Activated CD4-positive, alpha-beta T cell treated with anti-CD3 and anti-CD28 coated beads for 1 hour (primary cell): ENCODE measurements around the gene IER3IP1.
A peak's percentile ranks its signal among the peaks of the same experiment; 100 is the strongest.

ENCODE experiments used
- DNase-seq: peaks from one replicate; pipeline ENCODE4 v3.0.0-alpha.2; 2020

The IER3IP1 gene

GRCh38 chr18:47151439-47151838, 24.7 kb downstream of the IER3IP1 start:
- DNase-seq, result no peak

DNA sequence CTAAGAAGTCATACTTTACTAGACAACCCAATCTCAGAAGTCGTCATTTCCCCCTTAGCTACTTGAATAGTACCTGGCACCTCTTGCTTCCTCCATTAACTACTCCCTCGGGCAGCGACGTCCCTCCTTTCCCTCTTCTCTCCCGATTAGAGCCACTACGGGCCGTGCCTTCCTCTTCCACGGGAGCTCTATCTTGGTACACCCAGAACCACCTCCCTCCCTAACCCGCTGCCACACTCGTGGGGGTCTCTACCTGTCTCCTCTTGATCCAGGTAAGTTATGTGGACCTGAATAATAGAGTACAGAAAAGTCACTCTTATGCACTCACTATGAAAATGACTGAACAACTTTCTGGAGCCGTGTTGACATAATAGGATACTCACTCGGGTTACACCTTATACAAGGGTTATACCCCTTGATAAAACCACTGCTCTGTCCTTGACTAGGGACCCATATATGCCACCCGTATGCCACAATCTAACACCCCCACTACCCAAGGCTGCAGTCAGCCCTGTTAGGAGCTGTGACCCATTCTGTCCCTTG, 25.3 kb downstream of the IER3IP1 start:
- no peak for DNase-seq

- peak; percentile 53 for DNase-seq
These were observed 25.9 kb downstream of the IER3IP1 start, which contains the start of gene HDHD2 for GRCh38 chr18:47150029-47150823. HDHD2 (minus strand) TSS chr18:47150500; CDS start chr18:47136439, 14,061 bp downstream.

DNA sequence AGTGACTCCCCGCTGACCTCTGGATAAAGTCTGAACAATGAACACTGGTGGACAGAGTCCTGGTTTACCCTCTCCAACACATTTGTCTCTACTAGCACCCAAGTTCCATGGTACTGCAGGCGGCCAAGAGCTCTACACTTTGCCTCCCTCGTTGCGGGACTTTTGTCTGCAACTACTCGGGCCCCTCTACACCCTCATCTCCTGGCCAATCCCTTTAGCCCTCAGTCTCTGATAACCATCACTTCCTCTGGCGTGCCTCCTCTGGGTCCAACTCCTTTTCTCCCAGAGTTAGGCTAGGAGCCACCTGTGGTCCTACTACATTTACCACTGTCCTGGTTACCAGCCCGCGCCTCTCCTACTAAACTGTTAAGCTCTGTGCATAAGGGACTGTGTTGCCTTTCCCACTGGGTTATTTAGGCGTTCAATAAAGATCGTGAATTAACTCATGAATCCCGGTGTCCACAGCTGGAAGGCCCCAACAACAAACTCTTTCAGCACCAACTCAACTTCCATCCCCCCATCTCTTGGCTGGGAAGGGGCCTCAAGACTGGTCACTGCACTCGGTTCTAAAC, 26.6 kb downstream of the IER3IP1 start:
- DNase-seq, result no peak

DNA sequence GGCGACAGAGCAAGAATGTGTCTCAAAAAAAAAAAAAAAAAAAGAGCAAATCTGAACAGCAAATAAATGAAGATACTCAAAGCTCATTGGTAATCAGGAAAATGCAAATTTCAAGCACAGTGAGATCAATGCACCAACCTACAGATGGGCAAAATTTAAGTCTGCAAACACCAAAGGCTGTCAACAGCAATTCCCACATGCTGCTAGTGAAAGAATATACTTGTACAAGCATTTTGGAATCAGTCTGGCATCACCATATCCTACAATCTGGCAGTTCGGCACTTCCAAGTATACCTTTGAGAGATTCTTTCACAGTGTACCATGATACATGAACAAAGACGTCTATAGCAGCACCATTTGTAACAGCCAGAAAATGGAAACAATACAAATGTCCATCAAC, 30.0 kb downstream of the IER3IP1 start:
- DNase-seq, result no peak

DNA sequence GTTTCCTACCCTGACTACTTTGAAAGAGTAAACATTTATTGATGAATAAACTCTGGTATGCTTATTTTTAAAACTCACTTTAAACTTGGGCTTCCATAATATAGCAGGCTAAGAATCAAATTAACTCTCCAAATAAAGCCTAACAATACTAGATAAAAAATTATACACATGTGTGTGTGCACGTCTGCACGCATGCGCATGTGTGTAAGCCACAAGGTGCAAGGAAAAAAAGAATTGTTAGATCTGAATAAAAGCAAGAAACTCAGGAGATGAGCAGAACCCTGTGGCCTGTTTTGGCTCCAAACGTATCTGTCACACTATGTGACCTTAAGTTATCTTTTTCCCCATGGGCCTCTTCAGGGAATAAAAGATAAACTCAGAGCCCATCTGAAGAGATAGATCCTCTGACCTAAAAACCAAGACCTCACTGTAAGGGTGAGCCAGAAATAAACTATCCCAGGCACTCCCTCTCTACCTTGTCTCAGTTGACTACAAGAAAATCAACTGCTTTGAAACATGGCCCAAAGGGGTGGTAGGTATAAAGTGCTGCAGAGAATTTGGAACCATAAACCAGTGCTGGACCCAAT, 32.2 kb downstream of the IER3IP1 start:
- no peak for DNase-seq

GRCh38 chr18:47143153-47143552, 33.0 kb downstream of the IER3IP1 start:
- no peak for DNase-seq

DNA sequence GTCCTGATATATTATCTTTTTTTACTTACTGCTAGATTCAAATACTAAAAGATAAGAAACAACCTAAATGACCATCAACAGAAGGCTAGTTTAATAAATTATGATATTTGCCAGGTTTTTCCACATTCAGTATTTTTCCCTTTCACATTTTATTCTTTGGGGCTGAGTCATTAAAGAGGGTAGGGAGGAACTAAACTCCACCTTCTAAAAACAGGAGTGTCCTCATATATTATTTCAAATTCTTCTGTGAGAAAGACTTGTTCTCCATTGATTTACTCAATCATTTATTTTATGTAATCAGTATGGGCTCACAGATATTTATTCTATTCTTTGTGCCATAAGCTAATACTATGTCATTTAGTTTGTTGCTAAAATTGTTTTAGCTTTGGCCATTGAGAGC, 34.9 kb downstream of the IER3IP1 start:
- no peak for DNase-seq

DNA sequence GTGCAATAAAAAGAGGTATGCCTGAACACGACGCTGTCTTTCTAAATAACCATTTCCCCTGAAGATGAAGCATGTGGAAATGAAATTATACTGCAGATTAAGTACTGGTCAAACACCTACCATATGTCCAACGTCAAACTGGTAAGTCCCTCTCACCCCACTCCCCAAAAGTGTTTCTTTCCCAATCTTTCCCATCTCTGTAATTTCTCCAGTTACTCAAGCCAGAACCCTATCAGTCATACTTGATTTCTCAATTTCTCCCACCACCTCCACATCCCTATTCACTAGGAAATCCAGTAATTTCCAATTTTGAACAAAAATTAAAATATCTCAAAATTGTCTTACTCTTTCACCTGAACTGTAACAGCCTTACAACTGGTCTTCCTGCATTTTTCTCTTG, 55.0 kb downstream of the IER3IP1 start:
- DNase-seq, result no peak

GRCh38 chr18:47120428-47120827, 55.7 kb downstream of the IER3IP1 start:
- DNase-seq, result no peak

DNA sequence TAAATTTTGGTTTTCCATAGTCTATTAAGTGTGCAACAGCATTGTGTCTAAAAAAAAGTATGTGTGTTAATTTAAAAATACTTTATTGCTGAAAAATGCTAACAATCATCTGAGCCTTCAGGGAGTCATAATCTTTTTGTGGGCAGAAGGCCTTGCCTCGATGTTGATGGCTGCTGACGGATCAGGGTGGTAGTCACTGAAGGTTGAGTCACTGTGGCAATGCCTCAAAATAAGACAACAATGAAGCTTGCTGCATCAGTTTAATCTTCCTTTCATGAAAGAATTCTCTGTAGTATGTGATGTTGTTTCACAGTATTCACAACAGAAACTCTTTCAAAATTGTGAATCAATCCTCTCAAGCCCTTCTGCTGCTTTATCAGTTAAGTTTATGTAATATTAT, 57.2 kb downstream of the IER3IP1 start:
- no peak for DNase-seq

DNA sequence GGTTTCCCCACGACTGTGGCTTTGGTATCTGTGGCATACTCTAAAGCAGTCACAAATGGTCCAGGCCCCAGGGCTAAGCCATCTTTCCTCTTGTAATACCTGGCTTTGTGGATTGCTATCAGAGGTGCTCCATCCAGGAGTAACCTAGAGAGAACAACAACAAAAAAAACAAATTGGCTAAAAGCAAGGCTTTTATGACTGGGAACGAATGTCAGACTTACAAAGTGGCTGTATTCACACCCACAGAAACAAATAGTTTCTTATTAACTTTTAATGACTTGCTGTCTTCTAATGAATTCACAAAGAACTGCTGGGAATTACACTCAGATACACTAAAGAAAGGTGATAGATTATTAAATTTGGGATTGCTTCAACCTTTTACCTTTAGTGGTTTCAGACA, 61.0 kb downstream of the IER3IP1 start:
- no peak for DNase-seq

DNA sequence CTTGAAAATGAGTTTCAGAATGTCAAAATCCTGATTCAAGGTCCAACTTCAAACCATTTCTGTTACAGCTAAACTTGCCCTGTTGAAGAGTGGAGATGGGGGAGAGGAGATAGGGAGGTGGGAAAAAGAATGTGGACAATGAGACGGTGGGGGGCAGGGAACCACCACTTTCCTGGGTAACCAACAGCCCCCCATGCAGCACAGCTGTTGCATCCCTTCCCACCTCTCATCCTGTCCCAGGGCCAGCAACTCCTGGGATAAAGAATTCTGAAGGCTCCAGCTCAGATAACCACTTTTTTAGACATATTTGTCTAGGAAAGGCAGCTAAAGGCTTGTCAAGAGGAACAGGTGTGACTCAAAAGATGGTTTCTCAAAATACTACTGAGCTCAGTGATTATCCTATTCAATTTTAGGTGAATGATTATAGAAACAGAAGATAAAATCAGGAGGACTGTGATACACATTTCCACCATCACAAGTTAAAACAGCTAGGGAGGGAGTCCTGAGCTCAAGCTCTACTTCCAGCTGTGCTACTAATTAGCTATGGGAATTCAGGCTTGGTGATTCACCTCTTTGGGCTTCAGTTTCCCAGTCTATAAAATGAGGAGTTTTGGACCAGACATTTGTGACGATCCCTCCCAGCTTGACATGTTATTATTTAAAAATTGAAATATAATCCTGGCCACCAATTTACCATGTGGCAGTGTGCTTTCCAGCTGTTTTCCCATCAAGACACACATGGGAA, 62.2 kb downstream of the IER3IP1 start:
- DNase-seq, result no peak

DNA sequence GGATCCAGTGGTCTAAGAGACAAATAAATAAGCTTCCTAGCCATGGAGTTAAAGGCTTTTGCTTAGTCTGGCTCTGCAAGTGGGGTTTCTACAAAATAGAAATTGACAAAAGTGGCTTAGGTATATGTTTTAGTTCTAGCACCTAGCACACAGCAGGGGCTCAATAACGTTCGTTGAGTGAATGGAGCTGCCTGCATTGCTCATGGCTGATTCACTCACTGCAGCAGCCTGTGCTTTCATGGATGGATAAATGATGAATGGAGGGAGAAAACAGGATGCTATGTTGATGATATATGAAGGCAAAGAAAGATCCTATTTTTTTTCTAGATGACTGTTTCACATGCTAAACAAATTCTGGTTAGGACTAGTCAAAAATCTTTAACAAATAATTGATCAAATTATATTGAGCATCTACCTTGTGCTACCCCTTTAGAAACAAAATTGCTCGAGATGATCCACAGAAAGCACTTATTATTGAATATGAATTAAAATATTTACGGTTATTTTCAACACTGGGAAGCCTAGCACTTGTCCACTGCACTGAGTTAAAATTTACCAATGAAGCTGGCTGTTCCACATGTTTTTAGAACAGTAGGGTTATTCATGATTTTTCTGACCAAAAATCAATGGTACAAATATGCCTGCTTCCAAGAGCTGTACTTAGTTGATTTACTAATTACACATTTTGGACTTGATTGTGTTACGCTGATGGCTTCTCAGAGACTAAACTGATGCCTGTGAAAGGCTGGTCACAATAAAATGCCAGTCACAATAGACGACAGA, 65.5 kb downstream of the IER3IP1 start:
- DNase-seq, result no peak

- DNase-seq, result no peak
These were observed 66.4 kb downstream of the IER3IP1 start for GRCh38 chr18:47109720-47110119.

- DNase-seq, result no peak
These were observed 67.2 kb downstream of the IER3IP1 start for GRCh38 chr18:47108998-47109405.

- no peak for DNase-seq
These were observed 67.8 kb downstream of the IER3IP1 start for GRCh38 chr18:47108373-47108772.
